ENCODE data around the gene UNC5A. TPM values are rescaled to one million over a fixed set of nuclear protein-coding genes. Genes with fewer than 3 reads are reported as not detected.

Gene UNC5A
- total RNA-seq, 6 experiments from 2014 or later, result not detected

- peaks cover 0 to 19% (median 0%) of the 10 kb centered on the region in 4 donors for H3K4me1 ChIP-seq
- no peaks in the 10 kb centered on the region for H3K36me3 ChIP-seq
- peaks cover 0 to 23% of the 10 kb centered on the region in 2 donors for H3K27me3 ChIP-seq
- no peak overlapping the region for H3K4me3 ChIP-seq
- no peaks in the 10 kb centered on the region for H3K9me3 ChIP-seq
- no peak overlapping the region for H3K27ac ChIP-seq
- intact Hi-C loops (cut with DNase I), result no loop called here
- 50% methylated on average over 1 of the region's 6 CpGs for WGBS (ENCODE audit: insufficient coverage, low coverage, low lambda C conversion rate, missing lambda C conversion rate)
- TF ChIP-seq CTCF (IDR thresholded peaks at IDR 0.05) (no peak), POLR2A (IDR thresholded peaks at IDR 0.05) (no peak)
- DNase-seq (no peak), ATAC-seq (no peak)
Measured at GRCh38 chr5:176814313-176814685, 3.9 kb downstream of the UNC5A start.

DNA sequence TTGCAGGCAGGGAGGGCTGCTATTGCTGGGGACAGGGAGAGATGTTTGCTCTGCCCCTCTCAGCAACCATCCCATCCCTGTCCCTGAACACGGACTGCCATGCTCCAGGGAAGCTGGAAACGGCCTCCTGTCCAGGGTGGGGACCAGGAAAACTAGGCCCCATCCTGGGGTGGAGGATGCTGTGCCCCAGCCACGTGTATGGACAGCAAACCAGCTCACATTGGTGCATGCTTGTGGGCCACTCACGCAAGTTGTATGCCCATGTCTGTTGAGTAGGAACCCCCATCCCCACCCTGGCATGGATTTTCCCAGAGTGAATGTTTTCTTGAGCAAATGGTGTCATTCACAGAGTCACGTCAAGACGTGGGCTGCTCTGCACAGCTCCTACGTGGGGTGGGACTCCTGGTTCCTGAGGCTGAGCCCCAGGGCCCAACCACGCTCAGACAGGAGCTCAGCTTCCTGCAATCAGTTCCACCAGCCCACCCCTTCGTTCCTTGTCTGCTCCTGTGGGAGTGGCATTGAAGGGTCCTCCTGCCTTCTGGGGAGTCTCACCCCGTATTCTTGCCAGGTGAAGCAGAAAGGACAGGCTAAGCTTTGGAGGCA lies 4.6 kb downstream of the UNC5A start:
- no peaks in the 10 kb centered on the region for H3K9me3 ChIP-seq
- peaks cover 0 to 17% of the 10 kb centered on the region in 2 donors for H3K27me3 ChIP-seq
- H3K36me3 ChIP-seq, result no peaks in the 10 kb centered on the region
- TF ChIP-seq CTCF (IDR thresholded peaks at IDR 0.05), result no peak
- TF ChIP-seq POLR2A (IDR thresholded peaks at IDR 0.05), result no peak
- intact Hi-C loops (cut with DNase I), result no loop called here
- 0% methylated on average over 1 of the region's 10 CpGs for WGBS (ENCODE audit: insufficient coverage, low coverage, low lambda C conversion rate, missing lambda C conversion rate)
- no peak for DNase-seq
- no peak overlapping the region for H3K4me3 ChIP-seq
- no peak overlapping the region for H3K27ac ChIP-seq
- ATAC-seq, result no peak
- H3K4me1 ChIP-seq, result peaks cover 0 to 15% (median 0%) of the 10 kb centered on the region in 4 donors

- DNase-seq (no peak), ATAC-seq (no peak)
- peaks cover 0 to 8% (median 0%) of the 10 kb centered on the region in 4 donors for H3K4me1 ChIP-seq
- 57% methylated on average over 2 of the region's 5 CpGs for WGBS (ENCODE audit: insufficient coverage, low coverage, low lambda C conversion rate, missing lambda C conversion rate)
- H3K9me3 ChIP-seq, result no peaks in the 10 kb centered on the region
- no peaks in the 10 kb centered on the region for H3K36me3 ChIP-seq
- peaks cover 0 to 10% of the 10 kb centered on the region in 2 donors for H3K27me3 ChIP-seq
- intact Hi-C loops (cut with DNase I), result no loop called here
- H3K27ac ChIP-seq, result no peak overlapping the region
- TF ChIP-seq CTCF (IDR thresholded peaks at IDR 0.05), result no peak
- TF ChIP-seq POLR2A (IDR thresholded peaks at IDR 0.05), result no peak
- no peak overlapping the region for H3K4me3 ChIP-seq
Measured at GRCh38 chr5:176816043-176816745, 5.8 kb downstream of the UNC5A start.

DNA sequence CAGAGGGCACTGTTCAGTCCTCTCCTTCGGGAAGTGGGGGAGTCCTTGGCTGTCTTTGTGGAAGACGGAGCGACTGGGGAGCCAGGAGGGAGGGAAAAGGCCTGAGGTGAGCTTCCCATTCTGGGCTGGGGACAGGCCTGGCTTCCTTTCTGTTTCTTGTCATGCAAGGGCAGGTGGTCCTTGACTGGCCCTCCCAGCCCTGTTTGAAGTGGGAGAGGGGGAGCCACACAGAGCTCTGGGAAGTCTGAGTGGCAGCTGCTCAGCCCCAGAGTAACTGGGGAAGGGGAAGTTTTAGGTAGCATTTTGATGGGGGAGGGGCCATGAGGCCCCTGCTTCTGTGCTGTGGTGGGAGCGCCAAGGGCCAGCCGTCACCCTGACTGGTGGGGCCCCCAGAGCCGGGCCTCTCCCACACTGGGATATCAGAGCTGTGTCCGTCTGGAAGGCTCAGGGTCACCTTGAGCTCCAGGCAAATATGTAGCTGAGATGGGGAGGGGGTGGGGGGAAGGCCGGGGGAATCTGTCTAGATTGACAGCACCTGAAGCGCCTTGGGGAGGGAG lies 6.5 kb downstream of the UNC5A start:
- H3K27me3 ChIP-seq, result peaks cover 0 to 8% of the 10 kb centered on the region in 2 donors
- no peak overlapping the region for H3K4me3 ChIP-seq
- DNase-seq (no peak), ATAC-seq (no peak)
- intact Hi-C loops (cut with DNase I), result no loop called here
- TF ChIP-seq POLR2A (IDR thresholded peaks at IDR 0.05) (no peak), CTCF (IDR thresholded peaks at IDR 0.05) (no peak)
- no peaks in the 10 kb centered on the region for H3K36me3 ChIP-seq
- H3K4me1 ChIP-seq, result peaks cover 0 to 8% (median 0%) of the 10 kb centered on the region in 4 donors
- H3K27ac ChIP-seq, result no peak overlapping the region
- H3K9me3 ChIP-seq, result no peaks in the 10 kb centered on the region
- WGBS (ENCODE audit: insufficient coverage, low coverage, low lambda C conversion rate, missing lambda C conversion rate), result 17% methylated on average over 3 of the region's 9 CpGs
